GM19397 (cell line): Measurements from ENCODE around the gene RSRC1.

Source experiments
- ATAC-seq: cut with Tn5 transposase; IDR thresholded peaks from one replicate; pipeline ENCODE4 v1.9.1; 2021; ENCODE audit warnings: mild to moderate bottlenecking, moderate library complexity; ENCODE audit not compliant: unreplicated experiment

RSRC1 gene

DNA sequence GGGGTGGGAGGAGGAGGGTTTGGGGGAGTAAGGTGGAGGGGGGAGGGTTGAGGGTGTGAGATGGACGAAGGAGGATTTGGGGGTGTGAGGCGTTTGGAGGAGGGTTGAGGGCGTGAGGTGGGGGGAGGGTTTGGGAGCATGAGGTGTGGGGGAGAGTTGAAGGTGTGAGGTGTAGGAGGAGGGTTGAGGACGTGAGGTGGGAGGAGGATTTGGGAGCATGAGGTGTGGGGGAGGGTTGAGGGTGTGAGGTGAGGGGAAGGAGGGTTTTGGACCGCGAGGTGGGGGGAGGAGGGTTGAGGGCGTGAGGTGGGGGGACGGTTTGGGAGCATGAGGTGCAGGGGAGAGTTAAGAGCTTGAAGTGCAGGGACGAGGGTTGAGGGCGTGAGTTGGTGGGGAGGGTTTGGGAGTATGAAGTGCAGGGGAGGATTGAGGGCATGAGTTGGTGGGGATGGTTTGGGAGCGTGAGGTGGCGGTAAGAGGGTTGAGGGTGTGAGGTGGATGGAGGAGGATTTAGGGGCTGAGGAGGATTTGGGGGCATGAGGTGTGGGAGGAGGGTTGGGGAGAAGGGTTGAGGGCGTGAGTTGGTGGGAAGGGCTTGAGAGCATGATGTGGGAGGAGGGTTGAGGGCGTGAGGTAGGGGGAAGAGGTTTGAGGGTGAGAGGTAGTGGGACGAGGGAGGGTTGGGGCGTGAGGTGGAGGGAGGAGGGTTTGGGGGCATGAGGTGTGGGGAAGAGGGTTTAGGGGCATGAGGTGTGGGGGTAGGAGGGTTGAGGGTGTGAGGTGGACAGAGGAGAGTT is 462.3 kb downstream of the RSRC1 start:
- no peak for ATAC-seq

DNA sequence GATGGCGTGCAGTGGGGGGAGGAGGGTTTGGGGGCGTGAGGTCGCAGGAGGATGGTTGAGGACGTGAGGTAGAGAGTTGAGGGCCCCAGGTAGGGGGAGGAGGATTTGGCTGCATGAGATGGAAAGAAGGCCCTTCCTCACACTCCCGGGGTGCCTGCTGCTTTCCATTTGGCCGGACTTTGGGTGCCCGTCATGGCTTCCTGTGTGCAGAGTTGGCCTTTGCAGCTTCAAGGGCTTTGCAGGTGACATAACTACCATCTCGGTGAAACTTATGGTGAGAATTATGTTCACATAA is 462.8 kb downstream of the RSRC1 start:
- ATAC-seq, result no peak

DNA sequence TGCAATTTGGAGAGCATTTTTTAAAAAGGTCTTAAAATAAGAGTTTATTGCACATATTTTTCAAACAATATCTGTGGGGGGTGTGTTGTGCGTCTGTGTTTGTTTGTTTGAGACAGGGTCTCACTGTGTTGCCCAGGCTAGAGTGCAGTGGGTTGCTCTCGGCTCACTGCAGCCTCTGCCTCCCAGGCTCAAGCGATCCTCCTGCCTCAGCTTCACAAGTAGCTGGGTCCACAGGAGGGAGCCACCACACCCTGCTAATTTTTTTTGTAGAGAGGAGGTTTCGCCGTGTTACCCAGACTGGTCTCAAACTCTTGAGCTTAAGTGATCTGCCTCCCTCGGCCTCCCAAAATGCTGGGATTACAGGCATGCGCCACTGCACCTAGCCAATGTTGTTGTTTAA is 463.8 kb downstream of the RSRC1 start:
- no peak for ATAC-seq

DNA sequence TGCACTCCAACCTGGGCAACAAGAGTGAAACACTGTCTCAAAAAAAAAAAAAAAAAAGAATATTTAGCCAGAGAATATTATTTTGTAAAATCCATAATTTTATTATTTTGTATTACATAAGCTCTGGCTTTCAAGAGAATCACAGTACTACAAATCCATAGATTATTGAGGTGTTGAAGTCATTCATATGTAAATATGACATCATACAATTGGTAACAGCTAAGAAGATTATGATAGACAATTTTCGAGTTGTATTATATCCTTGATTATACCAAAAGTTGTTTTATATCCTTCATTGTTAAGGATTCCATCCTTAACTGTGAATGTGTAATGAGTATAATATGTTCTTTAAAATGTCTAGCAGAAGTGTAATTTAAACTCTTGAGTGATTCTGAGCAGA is 464.8 kb downstream of the RSRC1 start:
- no peak for ATAC-seq

DNA sequence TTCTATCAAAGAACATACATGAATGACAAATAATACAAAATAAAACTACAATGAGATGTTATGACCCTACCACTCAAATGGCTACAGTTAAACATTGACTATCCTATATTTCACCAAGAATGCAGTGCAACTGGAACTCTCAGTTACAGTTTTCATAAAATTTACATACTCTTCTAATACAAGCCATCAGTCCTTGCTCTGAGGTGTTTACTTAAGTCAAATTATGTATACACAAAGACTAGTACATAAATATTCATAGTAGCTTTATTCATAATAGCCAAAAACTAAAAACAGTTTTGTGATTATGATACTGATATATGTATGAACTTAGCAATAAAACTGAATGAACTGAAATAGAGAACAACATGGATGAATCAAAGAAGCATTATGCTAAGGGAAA is 480.3 kb downstream of the RSRC1 start:
- no peak for ATAC-seq
